Stomach (tissue), 4 donors: ENCODE results near the gene ELANE.

Experiments used
- EP300 ChIP-seq: sonication (generic); formaldehyde crosslinking; IDR thresholded peaks from one replicate; pipeline ENCODE4 v1.6.1; 2017; ENCODE audit warnings: antibody characterized with exemption
- POLR2AphosphoS5 ChIP-seq, 3 donors: sonication (generic); formaldehyde crosslinking; IDR thresholded peaks; one replicate each; pipeline ENCODE4 v1.6.1; 2016; ENCODE audit warnings: antibody characterized with exemption in 3 of 3
- TF ChIP-seq, protein P1 (sequence below), 7 experiments: fragments of 450-650 bp in 4 of 7; fragments of 200-600 bp in 3 of 7; sonication (generic) in 3 of 7; IDR thresholded peaks; one replicate each; pipeline ENCODE4 v1.5.1; 2016 to 2019; ENCODE audit warnings: antibody characterized with exemption in 7 of 7, control low read depth in 2 of 7, mild to moderate bottlenecking in 1 of 7

DNA sequence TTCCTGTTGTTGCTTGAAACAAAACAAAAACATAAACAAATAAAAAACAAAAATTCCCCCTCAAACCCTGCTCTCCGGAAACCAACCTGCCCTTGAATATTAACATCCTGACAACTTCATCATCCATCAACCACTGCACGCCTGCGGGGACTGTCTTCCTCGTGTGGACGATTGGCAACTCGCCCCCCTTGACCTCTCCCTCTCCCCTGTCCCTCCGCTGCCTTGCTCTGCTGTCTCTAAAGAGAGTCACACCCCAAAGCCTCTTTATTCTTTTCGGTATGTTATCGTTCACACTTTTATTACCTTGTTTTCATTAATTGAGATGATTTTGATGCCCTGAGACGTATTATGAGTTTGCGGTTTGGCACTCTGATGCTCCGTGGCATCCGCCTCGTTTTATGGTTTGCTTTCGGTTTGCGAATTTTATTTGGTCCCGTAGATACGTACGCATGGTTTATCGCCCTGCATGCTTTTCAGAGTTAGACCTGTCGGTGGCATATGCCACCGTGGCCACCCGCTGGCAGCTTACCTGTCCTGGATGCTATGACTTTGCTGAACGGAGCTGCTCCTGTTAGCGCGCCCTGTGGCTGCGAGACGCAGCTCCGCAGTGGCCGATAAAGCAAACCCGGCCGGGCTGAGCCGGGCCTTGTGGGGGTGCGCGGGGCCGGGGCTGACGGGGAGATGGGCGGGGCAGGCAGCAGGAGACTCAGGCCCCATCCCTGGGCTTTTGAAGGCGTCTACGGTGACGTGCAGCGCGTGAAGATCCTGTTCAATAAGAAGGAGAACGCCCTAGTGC is 44.3 kb upstream of the ELANE start:
- TF ChIP-seq, protein P1, sequence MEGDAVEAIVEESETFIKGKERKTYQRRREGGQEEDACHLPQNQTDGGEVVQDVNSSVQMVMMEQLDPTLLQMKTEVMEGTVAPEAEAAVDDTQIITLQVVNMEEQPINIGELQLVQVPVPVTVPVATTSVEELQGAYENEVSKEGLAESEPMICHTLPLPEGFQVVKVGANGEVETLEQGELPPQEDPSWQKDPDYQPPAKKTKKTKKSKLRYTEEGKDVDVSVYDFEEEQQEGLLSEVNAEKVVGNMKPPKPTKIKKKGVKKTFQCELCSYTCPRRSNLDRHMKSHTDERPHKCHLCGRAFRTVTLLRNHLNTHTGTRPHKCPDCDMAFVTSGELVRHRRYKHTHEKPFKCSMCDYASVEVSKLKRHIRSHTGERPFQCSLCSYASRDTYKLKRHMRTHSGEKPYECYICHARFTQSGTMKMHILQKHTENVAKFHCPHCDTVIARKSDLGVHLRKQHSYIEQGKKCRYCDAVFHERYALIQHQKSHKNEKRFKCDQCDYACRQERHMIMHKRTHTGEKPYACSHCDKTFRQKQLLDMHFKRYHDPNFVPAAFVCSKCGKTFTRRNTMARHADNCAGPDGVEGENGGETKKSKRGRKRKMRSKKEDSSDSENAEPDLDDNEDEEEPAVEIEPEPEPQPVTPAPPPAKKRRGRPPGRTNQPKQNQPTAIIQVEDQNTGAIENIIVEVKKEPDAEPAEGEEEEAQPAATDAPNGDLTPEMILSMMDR (IDR thresholded peaks at IDR 0.05), result no peak
- TF ChIP-seq POLR2AphosphoS5 (IDR thresholded peaks at IDR 0.05) (no peak), EP300 (no peak)
